NCI-H524 treated with DMSO at 0.1 percent for 48 hours (cell line): ENCODE results near the gene SLC66A1.

ENCODE experiments used
- DNase-seq: peaks from one replicate; lab custom pipeline; 2025; lab: John Stamatoyannopoulos, UW

SLC66A1 gene

DNA sequence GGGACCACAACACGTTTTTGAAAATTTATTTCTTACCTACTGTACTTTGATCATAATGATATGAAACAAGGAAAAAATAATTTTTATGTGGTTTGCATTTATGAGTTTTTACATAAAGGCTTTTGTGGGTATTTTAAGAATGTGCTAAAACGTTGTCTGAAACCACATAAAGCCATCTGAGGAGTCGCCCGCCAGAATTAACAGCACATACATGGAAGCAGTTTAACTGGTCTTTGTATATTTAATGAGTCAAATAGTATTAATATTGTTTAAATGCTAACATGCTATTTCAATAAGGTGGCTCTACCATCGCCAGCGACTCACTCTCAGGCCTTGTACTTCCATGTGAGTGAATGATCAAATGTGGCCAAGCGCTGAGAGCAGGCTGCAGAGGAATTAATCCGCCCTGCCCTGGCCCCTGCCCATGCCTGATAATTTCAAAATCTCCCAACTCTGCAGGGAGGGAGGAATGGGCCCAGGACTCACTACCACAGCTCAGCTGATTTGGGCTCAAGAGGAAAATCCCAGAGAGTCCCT is 49.6 kb downstream of the SLC66A1 start:
- no peak for DNase-seq

DNA sequence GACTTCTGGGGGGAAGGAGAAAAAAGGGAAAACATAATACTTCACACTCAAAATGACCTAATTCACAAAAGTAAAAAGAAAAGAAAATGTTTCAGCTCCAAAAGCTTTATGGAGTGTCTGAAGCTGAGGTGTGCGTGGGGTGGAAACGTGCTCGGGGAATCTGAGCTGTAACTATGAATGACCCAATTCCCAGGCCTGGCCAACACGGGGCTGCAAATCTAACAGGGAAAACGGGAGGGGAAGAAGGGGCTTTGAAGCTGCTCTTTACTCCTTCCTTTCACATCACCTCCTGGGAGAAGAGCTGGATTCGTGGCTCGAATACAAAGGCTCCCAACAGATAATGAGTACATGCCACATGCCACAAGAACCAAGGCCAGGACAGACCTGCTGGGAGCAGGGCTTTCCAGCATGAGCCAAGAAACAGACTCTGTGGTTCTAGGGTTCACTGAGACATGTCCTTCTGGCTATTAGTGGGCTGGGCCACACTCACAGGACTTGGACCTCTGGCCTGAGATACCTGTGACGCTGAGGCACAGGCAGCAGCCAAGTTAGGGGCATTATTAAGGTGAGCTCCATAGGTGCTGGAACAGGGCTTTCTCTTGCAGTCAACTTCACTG is 51.5 kb downstream of the SLC66A1 start:
- DNase-seq = no peak

- DNase-seq = no peak
These were observed 53.6 kb downstream of the SLC66A1 start for GRCh38 chr1:19365721-19366120.

- DNase-seq = no peak
These were observed 54.7 kb downstream of the SLC66A1 start for GRCh38 chr1:19366599-19367536.

DNA sequence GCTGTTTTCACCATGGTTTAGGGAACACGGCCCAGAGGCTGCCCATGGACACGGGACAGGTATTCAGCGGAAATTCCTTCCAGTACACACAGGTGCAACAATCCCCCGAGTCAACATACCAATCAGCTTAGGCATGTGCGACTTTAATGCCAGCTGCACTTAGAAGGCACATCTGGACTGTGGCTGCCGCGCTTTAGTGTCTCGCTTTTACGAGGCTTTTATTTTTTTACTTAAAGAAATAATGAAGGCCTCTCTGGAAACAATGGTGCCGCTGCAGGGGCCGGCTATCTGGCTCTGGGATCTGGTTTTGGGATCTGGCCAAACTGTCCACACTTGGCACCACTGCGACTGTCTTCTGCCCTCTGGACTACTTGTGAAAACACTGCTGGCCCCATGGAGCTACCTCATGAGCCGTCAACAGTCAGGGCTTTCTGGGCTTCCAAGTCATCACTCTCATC is 55.5 kb downstream of the SLC66A1 start:
- no peak for DNase-seq

DNA sequence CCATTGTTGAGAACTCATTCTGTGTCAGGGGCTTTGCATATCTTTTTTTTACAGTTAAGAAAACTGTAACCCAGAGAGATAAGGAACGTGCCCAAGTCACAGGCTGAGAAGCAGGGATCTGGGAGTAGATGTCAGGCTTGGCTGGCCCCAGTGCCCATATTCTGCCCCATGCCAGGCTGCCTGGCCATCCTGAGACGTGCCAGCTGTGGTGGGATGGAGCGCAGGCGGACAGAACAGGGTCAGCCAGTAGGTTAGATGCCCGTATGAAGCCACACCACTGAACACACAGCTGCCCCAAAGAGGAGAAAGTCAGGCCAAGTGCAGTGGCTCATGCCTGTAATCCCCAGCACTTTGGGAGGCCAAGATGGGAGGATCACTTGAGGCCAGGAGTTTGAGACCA is 55.9 kb downstream of the SLC66A1 start:
- DNase-seq = no peak

GRCh38 chr1:19368964-19369363 is 56.8 kb downstream of the SLC66A1 start:
- no peak for DNase-seq

GRCh38 chr1:19369396-19370090 is 57.4 kb downstream of the SLC66A1 start:
- no peak for DNase-seq

- no peak for DNase-seq
These were observed 58.5 kb downstream of the SLC66A1 start for GRCh38 chr1:19370453-19371170.

DNA sequence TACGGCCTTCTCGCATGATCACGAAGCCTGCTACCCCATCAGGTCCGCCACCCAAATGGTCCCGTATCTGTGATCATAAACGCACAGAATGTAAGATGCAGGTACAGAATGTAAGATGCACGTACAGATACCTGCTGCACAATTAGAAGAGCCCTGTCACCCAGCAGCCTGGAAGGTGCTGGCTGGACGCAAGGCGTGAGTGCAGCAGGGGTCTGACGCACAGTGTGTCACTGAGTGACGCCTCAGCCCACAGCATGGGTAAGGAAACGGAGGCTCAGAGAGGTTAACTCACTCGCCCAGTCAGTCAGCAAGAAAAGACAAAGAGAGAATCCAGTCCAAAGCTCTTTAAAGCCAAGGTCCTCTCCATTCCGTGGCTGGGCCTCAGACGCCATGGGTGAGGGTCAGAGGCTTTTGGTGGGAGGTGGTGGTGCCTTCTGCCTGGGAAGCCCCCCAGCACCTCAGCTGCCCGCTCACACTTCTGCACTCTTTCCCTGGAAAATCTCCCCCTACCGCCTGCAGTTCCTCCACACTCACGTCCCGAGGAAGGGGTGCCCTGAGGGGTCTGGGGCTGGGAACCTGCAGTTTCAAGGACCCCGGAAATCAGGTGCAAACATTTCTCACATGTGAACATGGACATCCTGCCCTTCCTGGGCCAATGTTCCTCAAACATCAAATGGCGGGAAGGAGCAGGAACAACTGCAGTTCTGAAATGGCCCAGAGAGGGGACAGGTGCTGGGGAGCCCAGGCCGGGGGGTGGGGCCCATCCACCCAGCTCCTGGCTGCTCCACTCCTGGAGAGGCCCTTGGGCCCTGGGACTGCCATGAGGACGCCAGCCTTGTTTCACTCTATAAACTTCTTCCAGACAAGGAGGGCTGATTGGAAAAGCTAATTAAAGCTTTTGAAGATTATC is 59.4 kb downstream of the SLC66A1 start:
- no peak for DNase-seq

- no peak for DNase-seq
These were observed 60.0 kb downstream of the SLC66A1 start for GRCh38 chr1:19372136-19372514.

DNA sequence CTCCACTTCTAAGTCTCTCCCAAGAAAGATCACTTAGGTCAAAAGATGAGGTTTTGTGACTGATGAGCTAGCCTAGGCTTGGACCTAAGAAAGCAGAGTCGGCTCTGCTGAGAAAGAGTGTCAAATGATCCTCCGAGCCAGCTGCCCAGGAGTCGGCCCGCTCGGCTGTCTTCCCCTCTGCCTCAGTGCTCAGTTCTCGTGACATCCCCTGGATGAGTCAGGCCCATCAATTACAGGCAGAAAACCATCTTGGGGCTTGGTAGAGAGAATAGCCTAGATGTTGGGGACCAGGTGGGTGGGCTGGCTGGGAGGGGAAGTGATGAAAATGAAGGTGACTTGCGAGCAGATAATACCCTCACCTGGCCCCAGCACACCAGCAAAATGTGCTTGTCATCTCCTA is 60.5 kb downstream of the SLC66A1 start:
- DNase-seq = no peak

DNA sequence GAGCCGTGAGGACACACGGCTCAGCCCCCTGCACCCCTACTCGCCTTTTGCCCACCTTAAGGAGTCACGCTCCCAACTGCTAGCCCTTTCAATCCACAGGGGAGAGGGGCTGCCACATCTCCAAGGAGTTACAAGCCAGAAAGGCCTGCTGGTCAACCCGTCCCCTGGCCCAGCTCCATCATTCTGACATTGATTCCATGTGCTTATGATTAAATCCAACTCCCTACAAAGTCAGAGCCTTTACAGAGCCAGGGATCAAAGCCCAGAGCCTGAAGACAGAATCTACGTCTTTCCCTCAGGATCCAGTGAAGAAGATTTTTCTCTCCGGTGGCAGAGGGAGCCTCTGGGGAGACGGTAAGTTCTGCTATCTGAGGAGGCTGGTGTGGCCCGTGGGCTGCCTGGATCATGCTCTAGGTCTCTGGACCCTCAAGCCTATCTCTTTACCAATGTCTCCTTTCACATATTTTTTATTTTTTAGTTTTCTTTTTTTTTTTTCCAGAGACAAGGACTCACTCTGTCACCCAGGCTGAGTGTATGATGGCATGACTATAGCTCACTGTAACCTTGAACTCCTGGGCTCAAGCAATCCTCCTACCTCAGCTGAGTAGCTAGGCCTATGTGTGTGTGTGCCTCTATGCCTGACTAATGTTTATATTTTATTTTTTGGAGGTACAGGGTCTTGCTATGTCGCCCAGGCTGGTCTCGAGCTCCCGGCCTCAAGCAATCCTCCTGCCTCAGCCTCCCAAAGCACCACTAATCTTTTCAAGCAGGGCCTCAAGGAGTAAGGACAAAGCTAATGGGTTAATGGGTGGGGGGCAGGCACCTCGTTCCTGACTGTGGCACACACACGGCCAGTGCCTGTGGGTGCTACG is 61.3 kb downstream of the SLC66A1 start:
- DNase-seq = no peak

DNA sequence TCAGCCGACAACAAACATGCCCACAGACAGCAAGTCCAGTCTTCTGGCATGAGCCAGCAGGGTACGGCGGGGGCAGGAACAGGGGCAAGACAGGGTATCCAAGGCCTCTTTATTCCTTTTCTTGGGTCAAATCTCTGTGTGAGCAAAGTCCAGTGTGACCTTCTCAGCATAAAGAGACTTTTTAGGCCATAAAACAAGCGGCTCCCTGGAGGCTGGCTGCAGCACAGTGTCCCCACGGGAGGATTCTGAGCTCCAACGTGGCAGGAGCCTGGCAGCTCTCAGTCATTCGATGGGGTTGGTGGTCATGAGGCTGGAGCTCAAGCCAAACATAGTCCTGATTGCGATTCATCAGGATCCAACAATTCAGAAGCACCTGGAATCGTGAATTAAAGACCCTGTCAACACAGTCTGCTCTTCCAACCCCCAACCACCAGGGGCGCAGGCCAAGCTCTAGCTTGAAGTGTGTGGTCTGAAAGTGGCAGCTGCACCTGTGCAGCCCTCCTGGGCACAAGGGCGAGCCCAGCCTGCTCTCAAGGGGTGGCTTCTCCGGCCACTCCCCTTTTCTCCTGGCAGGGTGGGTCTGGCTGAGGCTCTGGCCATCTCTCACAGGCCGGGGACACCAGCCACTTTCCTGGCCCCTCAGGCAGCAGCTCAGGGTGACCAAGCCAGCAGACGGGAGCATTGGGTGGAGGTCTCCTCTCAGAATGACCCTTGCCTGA is 62.1 kb downstream of the SLC66A1 start:
- DNase-seq = no peak

DNA sequence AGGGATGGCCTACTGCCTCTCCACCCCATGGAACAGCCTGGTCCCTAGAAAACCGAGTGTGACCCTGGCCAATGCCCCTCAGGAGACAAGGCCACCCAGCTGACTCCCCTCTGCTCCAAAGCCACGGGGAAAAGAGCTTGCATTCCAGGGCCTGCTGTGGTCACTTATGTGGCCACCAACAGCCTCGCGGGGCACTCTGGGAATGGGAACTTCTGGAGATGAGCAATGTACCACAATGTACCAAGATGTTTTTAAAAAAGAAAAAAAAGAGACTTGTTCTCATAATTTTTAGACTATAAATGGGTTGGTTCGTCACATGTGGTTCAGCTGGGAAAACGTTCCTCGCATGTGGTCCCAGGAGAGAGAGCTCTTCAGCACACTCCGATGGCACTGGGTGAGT is 62.8 kb downstream of the SLC66A1 start:
- DNase-seq = no peak

GRCh38 chr1:19375631-19376400 is 63.7 kb downstream of the SLC66A1 start:
- no peak for DNase-seq

DNA sequence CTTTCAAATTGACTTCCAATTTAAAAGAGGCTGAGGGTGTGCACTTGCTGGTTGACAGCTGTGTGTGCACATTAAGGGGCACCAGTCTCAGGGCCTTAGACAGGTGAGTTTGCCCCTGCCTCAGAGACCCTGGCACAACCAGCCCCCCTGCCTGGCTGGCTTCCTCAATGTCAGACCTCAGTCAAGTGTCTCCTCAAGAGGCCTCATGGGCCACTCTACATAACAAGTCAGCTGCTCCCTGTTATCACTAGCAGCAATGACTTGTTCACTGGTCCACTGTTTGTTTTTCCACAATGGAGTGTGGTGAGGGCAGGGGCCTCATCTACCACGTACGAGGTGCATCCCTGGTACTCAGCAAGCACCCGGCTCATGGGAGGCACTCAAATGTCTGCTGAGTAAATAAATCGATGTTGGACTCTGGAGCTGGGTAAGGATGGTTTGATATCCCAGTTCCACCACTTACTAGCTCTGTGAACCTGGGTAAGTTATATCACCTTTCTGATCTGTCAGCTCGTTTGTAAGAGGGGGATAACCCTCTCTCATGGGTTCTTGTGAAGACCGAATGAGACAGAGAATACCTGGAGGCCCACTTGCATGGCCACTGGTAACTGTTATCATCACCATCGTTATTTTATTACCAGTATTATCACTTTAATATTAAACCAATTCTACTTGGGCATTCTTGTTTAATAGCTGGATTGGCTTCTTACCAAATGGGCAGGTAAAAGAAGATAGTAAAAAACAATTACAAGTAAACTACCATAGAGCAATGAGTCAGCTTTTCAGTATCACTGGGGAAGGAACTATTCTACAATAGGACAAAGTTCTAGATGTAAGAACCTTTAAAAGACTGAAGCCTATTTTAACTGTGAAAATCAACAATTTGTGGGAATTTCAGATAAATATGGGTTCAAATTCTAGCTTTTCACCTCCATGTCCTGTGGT is 64.6 kb downstream of the SLC66A1 start:
- no peak for DNase-seq
